Measurements from ENCODE around the gene GNAL.

The GNAL gene

GRCh38 chr18:11726556-11726955, 37.5 kb downstream of the GNAL start:
- no peaks in the 10 kb centered on the region for H3K27me3 ChIP-seq (ENCODE audit: control insufficient read depth, low read length)
- no peaks in the 10 kb centered on the region for H4K20me1 ChIP-seq (ENCODE audit: control insufficient read depth, insufficient read depth, low read depth, low read length)
- peaks cover 51% of the 10 kb centered on the region for H3K79me2 ChIP-seq (ENCODE audit: control insufficient read depth, low read length)
- peaks cover 4% of the 10 kb centered on the region; the same call in 1 of the 2 replicates for H3K36me3 ChIP-seq (ENCODE audit: control insufficient read depth, low read length)
- peaks cover 3% of the 10 kb centered on the region; the same call in 1 of the 2 replicates for H3F3A ChIP-seq (ENCODE audit: control insufficient read depth, insufficient read depth)
- H3K9me3 ChIP-seq (ENCODE audit: control insufficient read depth, insufficient read depth, low read length) = no peaks in the 10 kb centered on the region
- H3K4me2 ChIP-seq (ENCODE audit: low read length) = peak overlapping the region; percentile 25
- H3K4me1 ChIP-seq (ENCODE audit: control insufficient read depth, low read length) = peaks cover 83% of the 10 kb centered on the region
- H3K9me2 ChIP-seq (replicated peaks; ENCODE audit: control insufficient read depth, low read length) = no peaks in the 10 kb centered on the region
- no peak overlapping the region; the same call in 1 of the 2 replicates for H3K4me3 ChIP-seq (ENCODE audit: low read length)
- TF ChIP-seq EZH2phosphoT487 (IDR thresholded peaks at IDR 0.05; ENCODE audit: borderline replicate concordance, low read length) (no peak), CTCF (IDR thresholded peaks at IDR 0.05; ENCODE audit: low read depth, low read length, poor library complexity, severe bottlenecking) (no peak)
- peak overlapping the region; percentile 92 for H3K27ac ChIP-seq (ENCODE audit: low read depth, low read length)

GRCh38 chr18:11728249-11728648, 39.2 kb downstream of the GNAL start:
- Histone ChIP-seq H3K9me2 (replicated peaks; ENCODE audit: control insufficient read depth, low read length) (no peaks in the 10 kb centered on the region), H3F3A (ENCODE audit: control insufficient read depth, insufficient read depth) (peaks cover 7% of the 10 kb centered on the region), H3K4me1 (ENCODE audit: control insufficient read depth, low read length) (peaks cover 84% of the 10 kb centered on the region), H3K4me3 (ENCODE audit: low read length) (no peak overlapping the region), H3K27ac (ENCODE audit: low read depth, low read length) (no peak overlapping the region), H4K20me1 (ENCODE audit: control insufficient read depth, insufficient read depth, low read depth, low read length) (no peaks in the 10 kb centered on the region), H3K4me2 (ENCODE audit: low read length) (peak overlapping the region; percentile 8), H3K9me3 (ENCODE audit: control insufficient read depth, insufficient read depth, low read length) (no peaks in the 10 kb centered on the region), H3K27me3 (ENCODE audit: control insufficient read depth, low read length) (no peaks in the 10 kb centered on the region), H3K79me2 (ENCODE audit: control insufficient read depth, low read length) (peaks cover 43% of the 10 kb centered on the region), H3K36me3 (ENCODE audit: control insufficient read depth, low read length) (peaks cover 4% of the 10 kb centered on the region; the same call in 1 of the 2 replicates)
- TF ChIP-seq EZH2phosphoT487 (IDR thresholded peaks at IDR 0.05; ENCODE audit: borderline replicate concordance, low read length) (no peak), CTCF (IDR thresholded peaks at IDR 0.05; ENCODE audit: low read depth, low read length, poor library complexity, severe bottlenecking) (peak; percentile 66)

- peaks cover 2% of the 10 kb centered on the region; the same call in 1 of the 2 replicates for H3K36me3 ChIP-seq (ENCODE audit: control insufficient read depth, low read length)
- peaks cover 77% of the 10 kb centered on the region for H3K4me1 ChIP-seq (ENCODE audit: control insufficient read depth, low read length)
- no peak overlapping the region for H3K4me3 ChIP-seq (ENCODE audit: low read length)
- peaks cover 14% of the 10 kb centered on the region for H3F3A ChIP-seq (ENCODE audit: control insufficient read depth, insufficient read depth)
- H3K79me2 ChIP-seq (ENCODE audit: control insufficient read depth, low read length) = peaks cover 31% of the 10 kb centered on the region
- H4K20me1 ChIP-seq (ENCODE audit: control insufficient read depth, insufficient read depth, low read depth, low read length) = no peaks in the 10 kb centered on the region
- H3K27ac ChIP-seq (ENCODE audit: low read depth, low read length) = no peak overlapping the region
- H3K4me2 ChIP-seq (ENCODE audit: low read length) = no peak overlapping the region
- H3K9me2 ChIP-seq (replicated peaks; ENCODE audit: control insufficient read depth, low read length) = no peaks in the 10 kb centered on the region
- TF ChIP-seq CTCF (IDR thresholded peaks at IDR 0.05; ENCODE audit: low read depth, low read length, poor library complexity, severe bottlenecking) (no peak), EZH2phosphoT487 (IDR thresholded peaks at IDR 0.05; ENCODE audit: borderline replicate concordance, low read length) (no peak)
- H3K27me3 ChIP-seq (ENCODE audit: control insufficient read depth, low read length) = no peaks in the 10 kb centered on the region
- no peaks in the 10 kb centered on the region for H3K9me3 ChIP-seq (ENCODE audit: control insufficient read depth, insufficient read depth, low read length)
Measured at GRCh38 chr18:11729556-11729955, 40.5 kb downstream of the GNAL start.

Data from DOHH2 (cell line).